Endothelial cell of umbilical vein (primary cell): ENCODE measurements around the gene TRIML1. TPM values are rescaled to one million over a fixed set of nuclear protein-coding genes. Genes with fewer than 3 reads are reported as not detected.

ENCODE experiments used
- BruUV-seq: library from RNA; stranded (reverse); fragments of 400-500 nt; replicated peaks from 2 replicates; lab custom pipeline; 2021; lab: Mats Ljungman, UMichigan
- CTCF ChIA-PET: fragments of 300-600, 350-600 bp; sonication (Branson Sonifier 250); formaldehyde crosslinking; loops from one replicate; lab custom pipeline; 2021; ENCODE audit warnings: antibody characterized with exemption, inconsistent platforms; lab: Charles Lee
- POLR2A ChIA-PET: fragments of 300-600, 350-600 bp; sonication (Branson Sonifier 250); formaldehyde crosslinking; loops from one replicate; lab custom pipeline; 2021; ENCODE audit warnings: antibody characterized with exemption, inconsistent platforms; lab: Charles Lee
- DNase-seq: peaks from one replicate; pipeline ENCODE4 v3.0.0-alpha.2; 2011; ENCODE audit warnings: low read depth, low spot score
- FAIRE-seq: peaks from 2 replicates; lab custom pipeline; 2011; peaks lifted over from hg19 to GRCh38; lab: Jason Lieb, UNC
- H2AFZ ChIP-seq: 2 replicates; pipeline ENCODE4 v1.6.0; 2012; ENCODE audit warnings: low read depth, low read length, control low read depth, inconsistent platforms
- H3K27ac ChIP-seq: 2 replicates; pipeline ENCODE4 v1.5.1; 2011; ENCODE audit warnings: low read depth, mild to moderate bottlenecking, control low read depth, low read length, moderate library complexity; ENCODE audit not compliant: insufficient read depth
- H3K27me3 ChIP-seq, 2 experiments: 2 replicates each; pipeline versions ENCODE4 v1.6.0 to v1.6.1; 2011; ENCODE audit warnings: low read length in 2 of 2, mixed read lengths in 1 of 2; ENCODE audit not compliant: control insufficient read depth in 2 of 2, insufficient read depth in 2 of 2
- H3K36me3 ChIP-seq, 2 experiments: 2 replicates in 1 of 2; 3 replicates in 1 of 2; pipeline ENCODE4 v1.5.1; 2011; ENCODE audit warnings: low read length in 2 of 2, mild to moderate bottlenecking in 1 of 2, moderate library complexity in 1 of 2; ENCODE audit not compliant: control insufficient read depth in 2 of 2, insufficient read depth in 2 of 2; ENCODE audit errors: extremely low read depth in 1 of 2
- H3K4me1 ChIP-seq: 3 replicates; pipeline ENCODE4 v1.5.1; 2011; ENCODE audit warnings: mild to moderate bottlenecking, low read length; ENCODE audit not compliant: control insufficient read depth, insufficient read depth; ENCODE audit errors: extremely low read depth
- H3K4me2 ChIP-seq: 2 replicates; pipeline ENCODE4 v1.6.1; 2011; ENCODE audit warnings: low read length, control low read depth, mixed read lengths; ENCODE audit not compliant: insufficient read depth
- H3K4me3 ChIP-seq, 3 experiments: fragments of 200-600 bp in 1 of 3; sonication (generic), shearing (Covaris generic) in 1 of 3; replicated peaks in 1 of 3; 2 replicates each; pipeline ENCODE4 v1.5.1; 2011 to 2016; ENCODE audit warnings: control low read depth in 3 of 3, low read length in 3 of 3, mild to moderate bottlenecking in 2 of 3, inconsistent platforms in 1 of 3, low read depth in 1 of 3, moderate library complexity in 1 of 3; ENCODE audit not compliant: insufficient read depth in 1 of 3
- H3K79me2 ChIP-seq: 2 replicates; pipeline ENCODE4 v1.6.0; 2012; ENCODE audit warnings: low read length, inconsistent platforms; ENCODE audit not compliant: control insufficient read depth, insufficient read depth
- H3K9ac ChIP-seq: replicated peaks from 2 replicates; pipeline ENCODE3; 2011; ENCODE audit warnings: low read length, control low read depth; ENCODE audit not compliant: insufficient read depth; ENCODE audit errors: extremely low read depth
- H3K9me1 ChIP-seq: replicated peaks from 3 replicates; pipeline ENCODE4 v1.6.0; 2011; ENCODE audit warnings: mild to moderate bottlenecking, low read length; ENCODE audit not compliant: control insufficient read depth, insufficient read depth; ENCODE audit errors: extremely low read depth
- H3K9me3 ChIP-seq: replicated peaks from 2 replicates; pipeline ENCODE4 v1.5.1; 2012; ENCODE audit warnings: low read length, inconsistent platforms; ENCODE audit not compliant: control insufficient read depth, insufficient read depth
- H4K20me1 ChIP-seq: replicated peaks from 2 replicates; pipeline ENCODE3; 2011; ENCODE audit warnings: mild to moderate bottlenecking, low read length; ENCODE audit not compliant: control insufficient read depth, insufficient read depth; ENCODE audit errors: extremely low read depth
- EZH2 ChIP-seq: IDR thresholded peaks from 2 replicates; pipeline ENCODE4 v1.6.1; 2012; ENCODE audit warnings: borderline replicate concordance, low read depth, mild to moderate bottlenecking, moderate library complexity, low read length, inconsistent platforms; ENCODE audit not compliant: severe bottlenecking
- FOS ChIP-seq: IDR thresholded peaks from 2 replicates; pipeline ENCODE4 v1.6.1; 2011; ENCODE audit warnings: mild to moderate bottlenecking, low read length, moderate library complexity, borderline replicate concordance; ENCODE audit not compliant: insufficient read depth
- JUN ChIP-seq: IDR thresholded peaks from 2 replicates; pipeline ENCODE4 v1.6.1; 2011; ENCODE audit warnings: borderline replicate concordance, low read depth; ENCODE audit not compliant: insufficient read length, insufficient read depth
- MYC ChIP-seq: IDR thresholded peaks from one replicate; pipeline ENCODE4 v1.6.1; 2011; ENCODE audit warnings: mild to moderate bottlenecking, low read depth, low read length
- POLR2AphosphoS5 ChIP-seq: IDR thresholded peaks from 2 replicates; pipeline ENCODE4 v1.6.1; 2012; ENCODE audit warnings: low read depth, mild to moderate bottlenecking, control low read depth, low read length, moderate library complexity; ENCODE audit not compliant: insufficient read depth
- dilution Hi-C: fragments of 300-500 bp; cut with MboI; formaldehyde crosslinking; loops from one replicate; pipeline ENCODE4 v1.15.0; 2019; ENCODE audit warnings: low sequenced_read_pairs; ENCODE audit not compliant: extremely low pct_ligation_motif_present
- intact Hi-C: fragments of 100-400 bp; cut with micrococcal nuclease; formaldehyde crosslinking; loops from one replicate; pipeline ENCODE4 v1.10.0; 2022
- polyA plus RNA-seq, 4 experiments: library from polyadenylated mRNA; depleted of rRNA in 3 of 4; stranded (reverse) in 3 of 4; unstranded in 1 of 4; fragments of >200 nt; gene quantifications; 2 replicates each; pipeline versions ENCODE4 v1.2.1 to v1.2.3, GENCODE V29; 2011 to 2012; ENCODE audit warnings: missing spikeins in 1 of 4
- total RNA-seq: library from RNA; stranded (reverse); gene quantifications from 2 replicates; pipeline ENCODE4 v1.2.3, GENCODE V29; 2021
- TF ChIP-seq, protein P1 (sequence below): IDR thresholded peaks from 2 replicates; pipeline ENCODE4 v1.6.1; 2011; ENCODE audit not compliant: insufficient read depth, insufficient read length

The TRIML1 gene
- total and polyA plus RNA-seq, 2 donors (not counting 3 experiments of a cell fraction or from before 2014, with no cell fraction given) = not detected

DNA sequence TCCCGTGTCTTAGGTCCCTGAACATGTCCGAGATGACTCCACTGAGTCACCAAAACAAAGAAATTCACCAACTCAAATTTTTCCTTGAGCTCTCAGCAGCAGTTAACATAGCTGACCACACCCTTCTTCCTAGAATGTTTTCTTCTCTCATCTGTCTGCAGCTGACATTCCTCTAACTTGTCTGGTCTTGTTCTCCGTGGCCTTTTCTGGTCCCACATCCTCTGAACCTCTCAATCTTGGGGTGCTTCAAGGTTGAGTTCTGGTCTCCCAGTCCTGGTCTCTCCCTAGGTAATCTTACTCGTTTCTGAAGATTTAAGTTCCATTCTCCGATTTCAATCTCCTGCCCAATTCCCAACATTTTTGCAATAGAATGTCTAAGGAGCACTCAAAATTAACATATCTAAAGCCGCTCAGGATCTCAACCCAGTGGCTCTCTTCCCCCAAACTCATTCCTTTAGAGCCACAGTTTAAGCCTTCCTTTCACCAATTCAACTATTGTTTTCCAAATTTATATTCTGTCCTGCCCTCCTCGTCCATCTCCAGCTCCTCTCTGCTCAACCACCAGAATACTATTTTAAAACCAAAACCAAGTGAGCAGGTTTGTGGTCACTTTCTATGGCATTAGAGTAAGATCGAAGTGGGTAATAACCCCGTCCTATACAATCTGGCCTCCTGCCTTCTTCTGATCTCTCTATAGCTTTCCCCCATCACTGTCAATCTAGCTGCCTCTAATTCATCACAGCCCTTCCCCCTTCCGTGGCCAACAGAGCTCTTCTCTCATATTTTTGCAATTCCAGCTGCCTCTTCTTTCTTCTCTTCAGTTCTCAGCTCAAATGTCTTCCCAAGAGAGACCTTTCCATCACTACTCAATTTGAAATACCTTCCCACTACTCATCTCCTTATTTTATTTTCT, 31.1 kb upstream of the TRIML1 start:
- Histone ChIP-seq H3K9me1 (no peaks in the 10 kb centered on the region), H4K20me1 (no peaks in the 10 kb centered on the region), H3K36me3 (no peaks in the 10 kb centered on the region), H3K4me3 (no peak overlapping the region), H2AFZ (no peak overlapping the region), H3K79me2 (no peaks in the 10 kb centered on the region), H3K27me3 (no peaks in the 10 kb centered on the region), H3K9ac (no peak overlapping the region), H3K27ac (no peak overlapping the region), H3K4me1 (no peaks in the 10 kb centered on the region), H3K4me2 (no peak overlapping the region), H3K9me3 (peaks cover 4% of the 10 kb centered on the region)
- dilution Hi-C loops (no loop called here), intact Hi-C loops (no loop called here)
- ChIA-PET CTCF (no interaction called here), POLR2A (no interaction called here)
- no TSS peak for BruUV-seq
- DNase-seq = no peak
- TF ChIP-seq POLR2AphosphoS5 (no peak), FOS (no peak), JUN (no peak), EZH2 (no peak), MYC (no peak)
- TF ChIP-seq, protein P1, sequence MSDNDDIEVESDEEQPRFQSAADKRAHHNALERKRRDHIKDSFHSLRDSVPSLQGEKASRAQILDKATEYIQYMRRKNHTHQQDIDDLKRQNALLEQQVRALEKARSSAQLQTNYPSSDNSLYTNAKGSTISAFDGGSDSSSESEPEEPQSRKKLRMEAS = no peak
- FAIRE-seq = no peak
